Erythroblast (primary cell): Measurements from ENCODE around the gene LZIC.

Experiments
- GATA1 ChIP-seq: IDR thresholded peaks from 2 replicates; pipeline ENCODE4 v1.6.1; 2011; ENCODE audit warnings: low read depth, mild to moderate bottlenecking, control low read depth, low read length, moderate library complexity
- POLR2A ChIP-seq: IDR thresholded peaks from 2 replicates; pipeline ENCODE4 v1.6.1; 2011; ENCODE audit warnings: mild to moderate bottlenecking, low read length

- TF ChIP-seq POLR2A: no peak
- no peak for TF ChIP-seq GATA1
Measured at GRCh38 chr1:9910076-9910422, 33.1 kb downstream of the LZIC start, which contains the start of gene CTNNBIP1.
